ENCODE measurements around the gene KRT15. TPM values are rescaled to one million over a fixed set of nuclear protein-coding genes. Genes with fewer than 3 reads are reported as not detected.

The KRT15 gene
- total and polyA plus RNA-seq, 9 of the 15 experiments (the other 6 are each of a cell fraction or from before 2014, with no cell fraction given): 0.28 to 4.4 (median 0.56) TPM

- FAIRE-seq: no peak
- no peaks in the 10 kb centered on the region for H4K20me1 ChIP-seq (replicated peaks; ENCODE audit: control insufficient read depth, insufficient read depth, low read length)
- H3K27ac ChIP-seq (ENCODE audit: extremely low read depth, low read depth, low read length): no peak overlapping the region
- in situ Hi-C loops (cut with MboI): no loop called here
- H3K9me1 ChIP-seq (ENCODE audit: control insufficient read depth, insufficient read depth, low read length): no peaks in the 10 kb centered on the region
- no peak for TF ChIP-seq RBM15 (IDR thresholded peaks at IDR 0.05; ENCODE audit: insufficient read depth, low read length)
- no peak for TF ChIP-seq ZNF511 (CRISPR knock-in tag; IDR thresholded peaks at IDR 0.05)
- no peak for TF ChIP-seq BHLHE40 (IDR thresholded peaks at IDR 0.05; ENCODE audit: low read length)
- TF ChIP-seq, protein P1, sequence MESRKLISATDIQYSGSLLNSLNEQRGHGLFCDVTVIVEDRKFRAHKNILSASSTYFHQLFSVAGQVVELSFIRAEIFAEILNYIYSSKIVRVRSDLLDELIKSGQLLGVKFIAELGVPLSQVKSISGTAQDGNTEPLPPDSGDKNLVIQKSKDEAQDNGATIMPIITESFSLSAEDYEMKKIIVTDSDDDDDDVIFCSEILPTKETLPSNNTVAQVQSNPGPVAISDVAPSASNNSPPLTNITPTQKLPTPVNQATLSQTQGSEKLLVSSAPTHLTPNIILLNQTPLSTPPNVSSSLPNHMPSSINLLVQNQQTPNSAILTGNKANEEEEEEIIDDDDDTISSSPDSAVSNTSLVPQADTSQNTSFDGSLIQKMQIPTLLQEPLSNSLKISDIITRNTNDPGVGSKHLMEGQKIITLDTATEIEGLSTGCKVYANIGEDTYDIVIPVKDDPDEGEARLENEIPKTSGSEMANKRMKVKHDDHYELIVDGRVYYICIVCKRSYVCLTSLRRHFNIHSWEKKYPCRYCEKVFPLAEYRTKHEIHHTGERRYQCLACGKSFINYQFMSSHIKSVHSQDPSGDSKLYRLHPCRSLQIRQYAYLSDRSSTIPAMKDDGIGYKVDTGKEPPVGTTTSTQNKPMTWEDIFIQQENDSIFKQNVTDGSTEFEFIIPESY (CRISPR knock-in tag; IDR thresholded peaks at IDR 0.05): no peak
- no peak for TF ChIP-seq ZNF830 (CRISPR knock-in tag; IDR thresholded peaks at IDR 0.05)
- no peak for TF ChIP-seq SOX6 (IDR thresholded peaks at IDR 0.05)
- no peak for DNase-seq (ENCODE audit: extremely low read depth in 1 of 4, low spot score in 3 of 4)
- H3K9ac ChIP-seq (ENCODE audit: insufficient read depth in 1 of 2, low read depth in 2 of 2, low read length in 2 of 2): no peak overlapping the region
- no peaks in the 10 kb centered on the region for H3K79me2 ChIP-seq (ENCODE audit: control insufficient read depth, insufficient read depth, low read length)
- ATAC-seq: no peak
- 1% methylated on average over 6 of the region's 6 CpGs for WGBS (ENCODE audit: insufficient coverage, low coverage, missing lambda C conversion rate)
- CTCF ChIA-PET (ENCODE audit: low intra/inter-chr PET ratio): no interaction called here
- no peak overlapping the region for H3K4me2 ChIP-seq (ENCODE audit: insufficient read depth, low read length)
- no TSS peak for BruUV-seq (replicated peaks)
- H3K36me3 ChIP-seq (ENCODE audit: control insufficient read depth, insufficient read depth, low read length): no peaks in the 10 kb centered on the region
- peaks cover 31 to 70% of the 10 kb centered on the region in 2 experiments for H3K27me3 ChIP-seq (ENCODE audit: control insufficient read depth in 2 of 2, insufficient read depth in 2 of 2, low read length in 2 of 2)
- H3K9me3 ChIP-seq (replicated peaks; ENCODE audit: control insufficient read depth, insufficient read depth, low read depth, low read length): no peaks in the 10 kb centered on the region
- no peak overlapping the region for H2AFZ ChIP-seq (ENCODE audit: low read depth, low read length)
- H3K4me3 ChIP-seq: no peak overlapping the region
- POLR2A ChIA-PET: interaction anchor here (0.6 kb wide), 1 partner anchor 138 kb away, joined by 3 read pairs; no protein-coding TSS in a partner anchor
- intact Hi-C loops (cut with micrococcal nuclease): no loop called here
- peaks cover 0 to 2% of the 10 kb centered on the region in 2 experiments; a peak in 1 of 5 replicates for H3K4me1 ChIP-seq (replicated peaks in 1 of 2; ENCODE audit: control insufficient read depth in 2 of 2, insufficient read depth in 2 of 2, low read length in 2 of 2)
These were observed 54.0 kb downstream of the KRT15 start for GRCh38 chr17:41464682-41465081.
